ENCODE data around the gene MTUS2. TPM values are rescaled to one million over a fixed set of nuclear protein-coding genes. Genes with fewer than 3 reads are reported as not detected.

MTUS2 gene
- total and polyA plus RNA-seq, 2 donors (not counting 3 experiments of a cell fraction or from before 2014, with no cell fraction given), result not detected

DNA sequence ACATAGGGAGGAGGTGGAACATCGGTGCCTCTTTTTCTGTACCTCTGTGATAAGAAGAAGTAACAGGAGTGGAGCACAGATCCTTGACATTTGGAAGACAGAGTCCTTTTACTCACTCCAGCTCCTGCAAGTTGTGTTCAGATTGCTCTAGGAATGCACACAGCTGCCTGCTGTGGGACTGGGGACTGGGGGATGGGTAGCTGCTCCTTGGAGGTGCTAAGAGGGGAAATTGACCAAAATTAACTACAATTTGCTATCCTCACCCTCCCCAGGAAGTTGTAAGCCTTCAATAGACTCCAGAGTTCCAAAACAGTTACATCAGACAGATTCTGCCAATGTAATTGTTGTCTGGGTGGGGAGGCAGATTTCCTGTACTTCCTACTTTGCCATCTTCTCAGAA is 317.9 kb downstream of the MTUS2 start:
- dilution Hi-C loops (cut with MboI; ENCODE audit: extremely low pct_ligation_motif_present, low sequenced_read_pairs), result no loop called here
- no peak overlapping the region for H3K27ac ChIP-seq (ENCODE audit: insufficient read depth, low read depth, low read length)
- H2AFZ ChIP-seq (ENCODE audit: low read depth, low read length), result no peak overlapping the region
- H3K4me2 ChIP-seq (ENCODE audit: insufficient read depth, low read length), result no peak overlapping the region
- FAIRE-seq, result no peak
- no peaks in the 10 kb centered on the region for H3K36me3 ChIP-seq (ENCODE audit: control insufficient read depth in 2 of 2, extremely low read depth in 1 of 2, insufficient read depth in 2 of 2, low read length in 2 of 2)
- no peak for DNase-seq (ENCODE audit: low read depth, low spot score)
- H3K9ac ChIP-seq (replicated peaks; ENCODE audit: extremely low read depth, insufficient read depth, low read length), result no peak overlapping the region
- BruUV-seq (replicated peaks), result no TSS peak
- H3K27me3 ChIP-seq (ENCODE audit: control insufficient read depth in 2 of 2, insufficient read depth in 2 of 2, low read length in 2 of 2), result no peaks in the 10 kb centered on the region
- no peaks in the 10 kb centered on the region for H4K20me1 ChIP-seq (replicated peaks; ENCODE audit: control insufficient read depth, extremely low read depth, insufficient read depth, low read length)
- POLR2A ChIA-PET, result no interaction called here
- H3K4me3 ChIP-seq (replicated peaks in 1 of 3; ENCODE audit: insufficient read depth in 1 of 3, low read depth in 1 of 3, low read length in 3 of 3), result no peak overlapping the region
- H3K4me1 ChIP-seq (ENCODE audit: control insufficient read depth, extremely low read depth, insufficient read depth, low read length), result no peaks in the 10 kb centered on the region
- no peak for TF ChIP-seq FOS (IDR thresholded peaks at IDR 0.05; ENCODE audit: borderline replicate concordance, insufficient read depth, low read length)
- TF ChIP-seq, protein P1, sequence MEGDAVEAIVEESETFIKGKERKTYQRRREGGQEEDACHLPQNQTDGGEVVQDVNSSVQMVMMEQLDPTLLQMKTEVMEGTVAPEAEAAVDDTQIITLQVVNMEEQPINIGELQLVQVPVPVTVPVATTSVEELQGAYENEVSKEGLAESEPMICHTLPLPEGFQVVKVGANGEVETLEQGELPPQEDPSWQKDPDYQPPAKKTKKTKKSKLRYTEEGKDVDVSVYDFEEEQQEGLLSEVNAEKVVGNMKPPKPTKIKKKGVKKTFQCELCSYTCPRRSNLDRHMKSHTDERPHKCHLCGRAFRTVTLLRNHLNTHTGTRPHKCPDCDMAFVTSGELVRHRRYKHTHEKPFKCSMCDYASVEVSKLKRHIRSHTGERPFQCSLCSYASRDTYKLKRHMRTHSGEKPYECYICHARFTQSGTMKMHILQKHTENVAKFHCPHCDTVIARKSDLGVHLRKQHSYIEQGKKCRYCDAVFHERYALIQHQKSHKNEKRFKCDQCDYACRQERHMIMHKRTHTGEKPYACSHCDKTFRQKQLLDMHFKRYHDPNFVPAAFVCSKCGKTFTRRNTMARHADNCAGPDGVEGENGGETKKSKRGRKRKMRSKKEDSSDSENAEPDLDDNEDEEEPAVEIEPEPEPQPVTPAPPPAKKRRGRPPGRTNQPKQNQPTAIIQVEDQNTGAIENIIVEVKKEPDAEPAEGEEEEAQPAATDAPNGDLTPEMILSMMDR (IDR thresholded peaks at IDR 0.05; ENCODE audit: extremely low read depth in 1 of 2, insufficient read depth in 1 of 2, low read depth in 1 of 2, low read length in 2 of 2), result no peak
- CTCF ChIA-PET, result no interaction called here
- no peaks in the 10 kb centered on the region for H3K79me2 ChIP-seq (ENCODE audit: control insufficient read depth, insufficient read depth, low read length)
- no peaks in the 10 kb centered on the region for H3K9me1 ChIP-seq (replicated peaks; ENCODE audit: control insufficient read depth, extremely low read depth, insufficient read depth, low read length)
- intact Hi-C loops (cut with micrococcal nuclease), result no loop called here
- H3K9me3 ChIP-seq (replicated peaks; ENCODE audit: control insufficient read depth, insufficient read depth, low read length), result peaks cover 7% of the 10 kb centered on the region

DNA sequence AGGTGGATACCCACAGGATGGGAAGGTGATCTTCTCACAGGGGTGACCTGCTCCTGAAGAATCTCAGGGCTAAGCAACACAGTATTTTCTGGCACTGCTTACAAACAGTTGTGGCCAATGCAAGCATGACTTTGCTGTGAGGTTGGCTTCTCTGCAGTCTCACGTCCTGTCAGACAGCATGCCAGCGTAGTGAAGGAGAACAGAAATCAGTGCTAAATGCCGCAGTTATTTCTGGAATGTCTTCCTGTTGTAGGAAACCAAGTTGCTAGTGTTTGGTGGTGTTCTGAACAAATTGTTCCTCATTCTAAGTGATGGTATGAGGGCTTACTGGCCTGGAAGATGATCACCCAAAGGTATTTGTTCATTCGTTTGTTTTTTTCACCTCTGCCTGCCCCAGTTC is 320.1 kb downstream of the MTUS2 start:
- dilution Hi-C loops (cut with MboI; ENCODE audit: extremely low pct_ligation_motif_present, low sequenced_read_pairs) (no loop called here), intact Hi-C loops (cut with micrococcal nuclease) (no loop called here)
- DNase-seq (ENCODE audit: low read depth, low spot score) (no peak), FAIRE-seq (no peak)
- no TSS peak for BruUV-seq (replicated peaks)
- H3K36me3 ChIP-seq (ENCODE audit: control insufficient read depth in 2 of 2, extremely low read depth in 1 of 2, insufficient read depth in 2 of 2, low read length in 2 of 2), result no peaks in the 10 kb centered on the region
- H3K9ac ChIP-seq (replicated peaks; ENCODE audit: extremely low read depth, insufficient read depth, low read length), result no peak overlapping the region
- no peaks in the 10 kb centered on the region for H3K4me1 ChIP-seq (ENCODE audit: control insufficient read depth, extremely low read depth, insufficient read depth, low read length)
- H3K4me3 ChIP-seq (replicated peaks in 1 of 3; ENCODE audit: insufficient read depth in 1 of 3, low read depth in 1 of 3, low read length in 3 of 3), result no peak overlapping the region
- no peak overlapping the region for H3K27ac ChIP-seq (ENCODE audit: insufficient read depth, low read depth, low read length)
- ChIA-PET CTCF (no interaction called here), POLR2A (no interaction called here)
- no peak overlapping the region for H2AFZ ChIP-seq (ENCODE audit: low read depth, low read length)
- TF ChIP-seq FOS (IDR thresholded peaks at IDR 0.05; ENCODE audit: borderline replicate concordance, insufficient read depth, low read length), result no peak
- TF ChIP-seq, protein P1 (IDR thresholded peaks at IDR 0.05; ENCODE audit: extremely low read depth in 1 of 2, insufficient read depth in 1 of 2, low read depth in 1 of 2, low read length in 2 of 2), result no peak
- TF ChIP-seq EZH2 (IDR thresholded peaks at IDR 0.05; ENCODE audit: borderline replicate concordance, low read depth, low read length, severe bottlenecking), result no peak
- TF ChIP-seq, protein P2, sequence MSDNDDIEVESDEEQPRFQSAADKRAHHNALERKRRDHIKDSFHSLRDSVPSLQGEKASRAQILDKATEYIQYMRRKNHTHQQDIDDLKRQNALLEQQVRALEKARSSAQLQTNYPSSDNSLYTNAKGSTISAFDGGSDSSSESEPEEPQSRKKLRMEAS (IDR thresholded peaks at IDR 0.05; ENCODE audit: insufficient read depth, insufficient read length), result no peak
- TF ChIP-seq POLR2A (IDR thresholded peaks at IDR 0.05; ENCODE audit: low read depth, low read length), result no peak
- TF ChIP-seq JUN (IDR thresholded peaks at IDR 0.05; ENCODE audit: borderline replicate concordance, insufficient read depth, insufficient read length, low read depth), result no peak
- no peak for TF ChIP-seq POLR2AphosphoS5 (IDR thresholded peaks at IDR 0.05; ENCODE audit: insufficient read depth, low read depth, low read length)
- TF ChIP-seq GATA2 (IDR thresholded peaks at IDR 0.05; ENCODE audit: insufficient read depth, insufficient read length, low read depth, low read length), result no peak
- TF ChIP-seq MYC (IDR thresholded peaks at IDR 0.05; ENCODE audit: low read depth, low read length), result no peak
- no peak overlapping the region for H3K4me2 ChIP-seq (ENCODE audit: insufficient read depth, low read length)
- no peaks in the 10 kb centered on the region for H4K20me1 ChIP-seq (replicated peaks; ENCODE audit: control insufficient read depth, extremely low read depth, insufficient read depth, low read length)
- H3K27me3 ChIP-seq (ENCODE audit: control insufficient read depth in 2 of 2, insufficient read depth in 2 of 2, low read length in 2 of 2), result no peaks in the 10 kb centered on the region
- no peaks in the 10 kb centered on the region for H3K79me2 ChIP-seq (ENCODE audit: control insufficient read depth, insufficient read depth, low read length)
- H3K9me3 ChIP-seq (replicated peaks; ENCODE audit: control insufficient read depth, insufficient read depth, low read length), result peaks cover 8% of the 10 kb centered on the region
- H3K9me1 ChIP-seq (replicated peaks; ENCODE audit: control insufficient read depth, extremely low read depth, insufficient read depth, low read length), result no peaks in the 10 kb centered on the region
